Measurements from ENCODE around the gene ZNRF3.

The ZNRF3 gene

GRCh38 chr22:29073618-29074275 lies 190.4 kb downstream of the ZNRF3 start:
- peak overlapping the region; percentile 71 for H2AK5ac ChIP-seq (ENCODE audit: low read depth, low read length)
- peaks cover 0 to 54% (median 14%) of the 10 kb centered on the region in 3 experiments for H3K27me3 ChIP-seq (ENCODE audit: control insufficient read depth in 3 of 3, insufficient read depth in 3 of 3, low read depth in 1 of 3, low read length in 3 of 3)
- peaks cover 0 to 18% of the 10 kb centered on the region in 2 donors for H3K36me3 ChIP-seq (replicated peaks in 1 of 2; ENCODE audit: control insufficient read depth in 2 of 2, insufficient read depth in 2 of 2, low read length in 2 of 2)
- no peaks in the 10 kb centered on the region for H3K9me3 ChIP-seq (replicated peaks in 1 of 2; ENCODE audit: control insufficient read depth in 2 of 2, insufficient read depth in 1 of 2, low read depth in 1 of 2, low read length in 2 of 2)
- H3K4me3 ChIP-seq (ENCODE audit: low read length in 2 of 2): peak overlapping the region; percentile 79 to 87
- H3K9ac ChIP-seq (ENCODE audit: low read depth, low read length, poor library complexity): peak overlapping the region; percentile 72
- H2BK120ac ChIP-seq (ENCODE audit: low read depth, low read length): no peak overlapping the region
- H3K4ac ChIP-seq (ENCODE audit: low read length): no peak overlapping the region
- peak overlapping the region; percentile 92 for H3K18ac ChIP-seq (ENCODE audit: low read length)
- H3K27ac ChIP-seq (replicated peaks; ENCODE audit: low read length): no peak overlapping the region
- H4K8ac ChIP-seq (ENCODE audit: low read depth, low read length): no peak overlapping the region
- H2AFZ ChIP-seq (ENCODE audit: low read length): peak overlapping the region; percentile 80
- H3K4me1 ChIP-seq (ENCODE audit: control insufficient read depth in 2 of 2, insufficient read depth in 1 of 2, low read depth in 1 of 2, low read length in 2 of 2): peaks cover 7 to 10% of the 10 kb centered on the region in 2 donors
- no peak overlapping the region for H4K91ac ChIP-seq (ENCODE audit: low read depth, low read length, poor library complexity)
- H3K23ac ChIP-seq (ENCODE audit: low read depth, low read length, poor library complexity): no peak overlapping the region
- H2BK12ac ChIP-seq (ENCODE audit: low read length): no peak overlapping the region
- WGBS, 2 donors (ENCODE audit: extremely low coverage in 2 of 2, insufficient read length in 2 of 2, insufficient replicate concordance in 1 of 2): no CpG with 5 or more reads among the region's 53 CpGs
- H2BK5ac ChIP-seq (ENCODE audit: low read length): no peak overlapping the region
- H3K79me1 ChIP-seq (ENCODE audit: low read depth, low read length): no peaks in the 10 kb centered on the region
- peak overlapping the region; percentile 87 for H3K4me2 ChIP-seq (ENCODE audit: insufficient read depth, low read length, poor library complexity, severe bottlenecking)
- no peak for DNase-seq (ENCODE audit: low spot score)
- H2BK15ac ChIP-seq (ENCODE audit: low read length): peak overlapping the region; percentile 30
- H3K14ac ChIP-seq (ENCODE audit: low read length): no peak overlapping the region

- no peak overlapping the region for H3K18ac ChIP-seq (ENCODE audit: low read length)
- H3K9ac ChIP-seq (ENCODE audit: low read depth, low read length, poor library complexity): no peak overlapping the region
- no peak overlapping the region for H2BK5ac ChIP-seq (ENCODE audit: low read length)
- peaks cover 7 to 10% of the 10 kb centered on the region in 2 donors for H3K4me1 ChIP-seq (ENCODE audit: control insufficient read depth in 2 of 2, insufficient read depth in 1 of 2, low read depth in 1 of 2, low read length in 2 of 2)
- no peak overlapping the region for H4K91ac ChIP-seq (ENCODE audit: low read depth, low read length, poor library complexity)
- H2AFZ ChIP-seq (ENCODE audit: low read length): peak overlapping the region; percentile 80
- no peak overlapping the region for H2BK120ac ChIP-seq (ENCODE audit: low read depth, low read length)
- DNase-seq (ENCODE audit: low spot score): no peak
- WGBS, 2 donors (ENCODE audit: extremely low coverage in 2 of 2, insufficient read length in 2 of 2, insufficient replicate concordance in 1 of 2): no CpG with 5 or more reads among the region's 10 CpGs
- no peak overlapping the region for H2BK15ac ChIP-seq (ENCODE audit: low read length)
- no peak overlapping the region for H2AK5ac ChIP-seq (ENCODE audit: low read depth, low read length)
- peaks cover 0 to 54% (median 14%) of the 10 kb centered on the region in 3 experiments for H3K27me3 ChIP-seq (ENCODE audit: control insufficient read depth in 3 of 3, insufficient read depth in 3 of 3, low read depth in 1 of 3, low read length in 3 of 3)
- no peak overlapping the region for H4K8ac ChIP-seq (ENCODE audit: low read depth, low read length)
- no peak overlapping the region for H2BK12ac ChIP-seq (ENCODE audit: low read length)
- no peaks in the 10 kb centered on the region for H3K9me3 ChIP-seq (replicated peaks in 1 of 2; ENCODE audit: control insufficient read depth in 2 of 2, insufficient read depth in 1 of 2, low read depth in 1 of 2, low read length in 2 of 2)
- no peak overlapping the region for H3K14ac ChIP-seq (ENCODE audit: low read length)
- no peaks in the 10 kb centered on the region for H3K79me1 ChIP-seq (ENCODE audit: low read depth, low read length)
- H3K4me3 ChIP-seq (ENCODE audit: low read length in 2 of 2): peak overlapping the region in 1 of 2 donors; percentile 87
- H3K23ac ChIP-seq (ENCODE audit: low read depth, low read length, poor library complexity): no peak overlapping the region
- H3K27ac ChIP-seq (replicated peaks; ENCODE audit: low read length): no peak overlapping the region
- peaks cover 0 to 24% of the 10 kb centered on the region in 2 donors for H3K36me3 ChIP-seq (replicated peaks in 1 of 2; ENCODE audit: control insufficient read depth in 2 of 2, insufficient read depth in 2 of 2, low read length in 2 of 2)
- no peak overlapping the region for H3K4ac ChIP-seq (ENCODE audit: low read length)
- peak overlapping the region; percentile 87 for H3K4me2 ChIP-seq (ENCODE audit: insufficient read depth, low read length, poor library complexity, severe bottlenecking)
These were observed 191.0 kb downstream of the ZNRF3 start for GRCh38 chr22:29074276-29074772.

GRCh38 chr22:29078036-29078868 lies 194.9 kb downstream of the ZNRF3 start:
- peaks cover 0 to 21% (median 8%) of the 10 kb centered on the region in 3 experiments for H3K27me3 ChIP-seq (ENCODE audit: control insufficient read depth in 3 of 3, insufficient read depth in 3 of 3, low read depth in 1 of 3, low read length in 3 of 3)
- no peak overlapping the region for H4K91ac ChIP-seq (ENCODE audit: low read depth, low read length, poor library complexity)
- H3K4me2 ChIP-seq (ENCODE audit: insufficient read depth, low read length, poor library complexity, severe bottlenecking): no peak overlapping the region
- no peak overlapping the region for H2AK5ac ChIP-seq (ENCODE audit: low read depth, low read length)
- H3K79me1 ChIP-seq (ENCODE audit: low read depth, low read length): no peaks in the 10 kb centered on the region
- no peak overlapping the region for H3K4me3 ChIP-seq (ENCODE audit: low read length in 2 of 2)
- no peak overlapping the region for H3K27ac ChIP-seq (replicated peaks; ENCODE audit: low read length)
- H3K23ac ChIP-seq (ENCODE audit: low read depth, low read length, poor library complexity): no peak overlapping the region
- no peak overlapping the region for H3K18ac ChIP-seq (ENCODE audit: low read length)
- H3K9ac ChIP-seq (ENCODE audit: low read depth, low read length, poor library complexity): no peak overlapping the region
- peaks cover 0 to 24% of the 10 kb centered on the region in 2 donors for H3K36me3 ChIP-seq (replicated peaks in 1 of 2; ENCODE audit: control insufficient read depth in 2 of 2, insufficient read depth in 2 of 2, low read length in 2 of 2)
- H4K8ac ChIP-seq (ENCODE audit: low read depth, low read length): no peak overlapping the region
- H3K4ac ChIP-seq (ENCODE audit: low read length): no peak overlapping the region
- H2BK12ac ChIP-seq (ENCODE audit: low read length): no peak overlapping the region
- H2BK5ac ChIP-seq (ENCODE audit: low read length): no peak overlapping the region
- no peak overlapping the region for H2AFZ ChIP-seq (ENCODE audit: low read length)
- DNase-seq (ENCODE audit: low spot score): no peak
- no CpG with 5 or more reads among the region's 6 CpGs for WGBS, 2 donors (ENCODE audit: extremely low coverage in 2 of 2, insufficient read length in 2 of 2, insufficient replicate concordance in 1 of 2)
- H3K9me3 ChIP-seq (replicated peaks in 1 of 2; ENCODE audit: control insufficient read depth in 2 of 2, insufficient read depth in 1 of 2, low read depth in 1 of 2, low read length in 2 of 2): no peaks in the 10 kb centered on the region
- no peak overlapping the region for H3K14ac ChIP-seq (ENCODE audit: low read length)
- H2BK15ac ChIP-seq (ENCODE audit: low read length): no peak overlapping the region
- no peak overlapping the region for H2BK120ac ChIP-seq (ENCODE audit: low read depth, low read length)
- H3K4me1 ChIP-seq (ENCODE audit: control insufficient read depth in 2 of 2, insufficient read depth in 1 of 2, low read depth in 1 of 2, low read length in 2 of 2): peaks cover 5 to 10% of the 10 kb centered on the region in 2 donors

GRCh38 chr22:29078869-29079207 lies 195.5 kb downstream of the ZNRF3 start:
- H3K23ac ChIP-seq (ENCODE audit: low read depth, low read length, poor library complexity): no peak overlapping the region
- H3K18ac ChIP-seq (ENCODE audit: low read length): no peak overlapping the region
- no peak overlapping the region for H3K27ac ChIP-seq (replicated peaks; ENCODE audit: low read length)
- no peak overlapping the region for H4K91ac ChIP-seq (ENCODE audit: low read depth, low read length, poor library complexity)
- no peak overlapping the region for H2BK15ac ChIP-seq (ENCODE audit: low read length)
- H3K9ac ChIP-seq (ENCODE audit: low read depth, low read length, poor library complexity): no peak overlapping the region
- no peaks in the 10 kb centered on the region for H3K79me1 ChIP-seq (ENCODE audit: low read depth, low read length)
- peaks cover 0 to 24% of the 10 kb centered on the region in 2 donors for H3K36me3 ChIP-seq (replicated peaks in 1 of 2; ENCODE audit: control insufficient read depth in 2 of 2, insufficient read depth in 2 of 2, low read length in 2 of 2)
- no peak overlapping the region for H2BK12ac ChIP-seq (ENCODE audit: low read length)
- no peak overlapping the region for H3K4me3 ChIP-seq (ENCODE audit: low read length in 2 of 2)
- H4K8ac ChIP-seq (ENCODE audit: low read depth, low read length): no peak overlapping the region
- no peak overlapping the region for H3K14ac ChIP-seq (ENCODE audit: low read length)
- H2BK5ac ChIP-seq (ENCODE audit: low read length): no peak overlapping the region
- no CpG with 5 or more reads among the region's 6 CpGs for WGBS, 2 donors (ENCODE audit: extremely low coverage in 2 of 2, insufficient read length in 2 of 2, insufficient replicate concordance in 1 of 2)
- no peaks in the 10 kb centered on the region for H3K9me3 ChIP-seq (replicated peaks in 1 of 2; ENCODE audit: control insufficient read depth in 2 of 2, insufficient read depth in 1 of 2, low read depth in 1 of 2, low read length in 2 of 2)
- H2AFZ ChIP-seq (ENCODE audit: low read length): no peak overlapping the region
- no peak overlapping the region for H2BK120ac ChIP-seq (ENCODE audit: low read depth, low read length)
- no peak for DNase-seq (ENCODE audit: low spot score)
- H2AK5ac ChIP-seq (ENCODE audit: low read depth, low read length): no peak overlapping the region
- H3K4me1 ChIP-seq (ENCODE audit: control insufficient read depth in 2 of 2, insufficient read depth in 1 of 2, low read depth in 1 of 2, low read length in 2 of 2): peaks cover 5 to 10% of the 10 kb centered on the region in 2 donors
- no peak overlapping the region for H3K4ac ChIP-seq (ENCODE audit: low read length)
- H3K27me3 ChIP-seq (ENCODE audit: control insufficient read depth in 3 of 3, insufficient read depth in 3 of 3, low read depth in 1 of 3, low read length in 3 of 3): peaks cover 0 to 16% (median 3%) of the 10 kb centered on the region in 3 experiments
- H3K4me2 ChIP-seq (ENCODE audit: insufficient read depth, low read length, poor library complexity, severe bottlenecking): no peak overlapping the region
